Memory B cell (primary cell): Measurements from ENCODE around the gene SSH2.

Source experiments
- ATAC-seq: fragments of 150-1000 bp; cut with Tn5 transposase; 2 replicates; pipeline ENCODE4 v1.10.0; 2021; ENCODE audit warnings: low read depth, mild to moderate bottlenecking, moderate library complexity
- DNase-seq, 2 donors: peaks; one replicate each; pipeline ENCODE4 v3.0.0; 2022; ENCODE audit warnings: low spot score in 2 of 2
- H3K27ac Mint-ChIP-seq: one replicate; pipeline ENCODE4 v1.8.0; 2022; ENCODE audit warnings: mild to moderate bottlenecking, moderate library complexity, mixed read lengths
- H3K27me3 Mint-ChIP-seq: one replicate; pipeline ENCODE4 v1.8.0; 2022; ENCODE audit warnings: mixed read lengths
- H3K36me3 Mint-ChIP-seq: one replicate; pipeline ENCODE4 v1.8.0; 2022; ENCODE audit warnings: mild to moderate bottlenecking, mixed read lengths
- H3K4me1 Mint-ChIP-seq: one replicate; pipeline ENCODE4 v1.8.0; 2022; ENCODE audit warnings: mixed read lengths
- H3K4me3 Mint-ChIP-seq: one replicate; pipeline ENCODE4 v1.8.0; 2022; ENCODE audit warnings: mild to moderate bottlenecking, moderate library complexity, mixed read lengths
- H3K9me3 Mint-ChIP-seq: one replicate; pipeline ENCODE4 v1.8.0; 2022; ENCODE audit warnings: mixed read lengths

Gene SSH2

DNA sequence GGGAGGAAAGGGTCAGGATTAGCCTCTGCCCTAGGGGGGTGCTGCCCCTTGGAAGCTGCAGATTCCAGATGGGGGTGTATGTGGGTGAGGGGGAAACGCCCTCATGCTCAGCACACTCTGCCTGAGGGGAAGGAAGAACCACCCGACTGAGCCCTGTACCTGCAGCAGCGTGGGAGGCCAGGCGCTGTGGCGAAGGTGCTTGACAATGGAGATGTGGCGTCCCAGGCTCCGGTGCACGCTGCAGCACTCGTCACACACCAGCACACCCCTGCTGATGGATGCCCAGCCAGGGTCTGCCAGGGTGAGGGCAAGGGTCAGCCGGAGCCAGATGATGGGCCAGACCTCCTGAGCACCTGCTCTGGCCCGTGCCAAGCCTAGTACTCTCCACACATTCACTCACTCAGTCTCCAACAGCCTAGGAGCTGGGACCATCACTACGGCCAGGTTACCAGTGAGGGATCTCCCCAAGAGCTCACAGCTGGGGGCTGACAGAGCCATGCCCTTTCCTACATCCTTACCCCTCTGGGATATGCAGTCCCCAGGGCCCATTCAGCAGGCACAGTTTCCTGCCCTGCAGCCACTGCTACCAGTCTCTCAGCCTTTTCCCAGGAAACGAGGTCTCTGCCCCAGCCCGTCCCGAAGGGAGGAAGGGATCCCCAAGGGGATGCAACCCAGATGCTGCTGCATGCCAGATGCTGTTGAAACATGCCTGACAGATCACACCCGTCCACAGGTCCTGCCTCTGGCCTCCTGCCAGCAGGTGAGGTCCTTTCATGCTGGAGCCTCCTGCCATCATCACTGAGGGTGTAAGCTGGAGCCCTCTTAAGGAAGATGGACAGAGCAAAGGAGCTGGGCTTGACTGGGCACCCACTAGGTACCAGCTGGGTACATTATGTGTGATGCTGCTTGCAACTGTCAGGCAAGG lies 346.4 kb downstream of the SSH2 start:
- H3K4me3 Mint-ChIP-seq: no peak overlapping the region
- ATAC-seq: no peak
- H3K9me3 Mint-ChIP-seq: no peaks in the 10 kb centered on the region
- no peaks in the 10 kb centered on the region for H3K27me3 Mint-ChIP-seq
- H3K36me3 Mint-ChIP-seq: peaks cover 6% of the 10 kb centered on the region
- peak overlapping the region; percentile 31 for H3K27ac Mint-ChIP-seq
- peaks cover 35% of the 10 kb centered on the region for H3K4me1 Mint-ChIP-seq
- DNase-seq: no peak

DNA sequence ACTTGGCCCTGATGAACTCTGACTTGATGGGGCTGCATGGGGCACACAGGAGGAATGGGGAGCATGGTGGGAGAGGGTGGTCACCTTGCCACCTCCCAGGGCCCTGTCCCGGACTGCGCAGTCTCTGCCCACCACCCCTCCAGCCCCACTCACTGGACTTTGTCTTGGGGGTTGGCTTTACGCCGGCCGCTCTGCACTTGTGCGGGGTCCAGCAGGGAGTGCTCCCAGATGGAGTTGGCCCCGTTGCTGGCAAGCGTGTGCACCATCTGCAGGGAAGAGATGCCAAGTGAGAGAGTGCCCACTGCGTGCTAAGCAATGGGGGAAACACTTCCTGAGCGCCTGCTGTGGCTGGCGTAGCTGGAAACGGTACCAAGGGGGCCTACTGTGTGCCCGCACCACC lies 347.3 kb downstream of the SSH2 start:
- no peak for DNase-seq
- no peak overlapping the region for H3K27ac Mint-ChIP-seq
- no peak for ATAC-seq
- H3K4me3 Mint-ChIP-seq: no peak overlapping the region
- no peaks in the 10 kb centered on the region for H3K27me3 Mint-ChIP-seq
- no peaks in the 10 kb centered on the region for H3K9me3 Mint-ChIP-seq
- H3K4me1 Mint-ChIP-seq: peaks cover 29% of the 10 kb centered on the region
- H3K36me3 Mint-ChIP-seq: peaks cover 10% of the 10 kb centered on the region

- ATAC-seq (no peak), DNase-seq (no peak)
- no peak overlapping the region for H3K27ac Mint-ChIP-seq
- no peaks in the 10 kb centered on the region for H3K27me3 Mint-ChIP-seq
- peaks cover 10% of the 10 kb centered on the region for H3K36me3 Mint-ChIP-seq
- no peak overlapping the region for H3K4me3 Mint-ChIP-seq
- H3K9me3 Mint-ChIP-seq: no peaks in the 10 kb centered on the region
- H3K4me1 Mint-ChIP-seq: peaks cover 27% of the 10 kb centered on the region
Measured at GRCh38 chr17:29582254-29582765, 347.7 kb downstream of the SSH2 start.

DNA sequence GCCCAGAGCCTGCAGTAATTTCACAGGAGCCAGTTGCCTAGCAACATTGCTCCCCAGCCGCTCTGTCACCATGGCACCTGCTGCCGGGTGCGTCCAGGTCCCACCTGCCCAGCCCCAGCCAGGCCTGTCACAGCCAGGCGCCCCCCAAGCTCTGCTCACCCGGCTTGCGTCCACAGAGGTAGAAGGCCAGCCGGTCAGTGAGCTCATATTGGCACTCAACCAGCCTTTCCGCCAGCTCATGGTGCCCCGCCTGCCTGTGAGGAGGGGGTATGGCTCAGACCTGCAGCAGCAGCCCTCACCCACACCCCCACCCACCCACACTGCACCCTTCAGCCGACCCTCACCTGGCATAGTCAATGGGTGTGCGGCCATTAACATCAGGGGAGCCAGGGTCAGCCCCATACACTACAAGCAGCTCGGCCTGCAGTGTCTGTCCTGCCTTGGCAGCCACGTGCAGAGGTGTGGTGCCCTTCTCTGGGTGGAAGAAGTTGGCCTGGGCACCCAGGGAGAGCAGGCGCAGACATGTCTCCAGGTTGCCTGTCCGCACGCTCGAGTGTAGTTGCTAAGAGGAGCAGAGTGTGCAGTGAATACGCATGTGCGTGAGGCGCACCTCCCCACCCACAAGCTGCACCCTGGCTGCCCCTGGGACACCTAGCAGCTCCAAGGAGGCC lies 348.3 kb downstream of the SSH2 start:
- Mint-ChIP-seq H3K27ac (no peak overlapping the region), H3K9me3 (no peaks in the 10 kb centered on the region), H3K27me3 (no peaks in the 10 kb centered on the region), H3K4me3 (no peak overlapping the region), H3K36me3 (peaks cover 10% of the 10 kb centered on the region), H3K4me1 (peaks cover 26% of the 10 kb centered on the region)
- DNase-seq (no peak), ATAC-seq (no peak)

DNA sequence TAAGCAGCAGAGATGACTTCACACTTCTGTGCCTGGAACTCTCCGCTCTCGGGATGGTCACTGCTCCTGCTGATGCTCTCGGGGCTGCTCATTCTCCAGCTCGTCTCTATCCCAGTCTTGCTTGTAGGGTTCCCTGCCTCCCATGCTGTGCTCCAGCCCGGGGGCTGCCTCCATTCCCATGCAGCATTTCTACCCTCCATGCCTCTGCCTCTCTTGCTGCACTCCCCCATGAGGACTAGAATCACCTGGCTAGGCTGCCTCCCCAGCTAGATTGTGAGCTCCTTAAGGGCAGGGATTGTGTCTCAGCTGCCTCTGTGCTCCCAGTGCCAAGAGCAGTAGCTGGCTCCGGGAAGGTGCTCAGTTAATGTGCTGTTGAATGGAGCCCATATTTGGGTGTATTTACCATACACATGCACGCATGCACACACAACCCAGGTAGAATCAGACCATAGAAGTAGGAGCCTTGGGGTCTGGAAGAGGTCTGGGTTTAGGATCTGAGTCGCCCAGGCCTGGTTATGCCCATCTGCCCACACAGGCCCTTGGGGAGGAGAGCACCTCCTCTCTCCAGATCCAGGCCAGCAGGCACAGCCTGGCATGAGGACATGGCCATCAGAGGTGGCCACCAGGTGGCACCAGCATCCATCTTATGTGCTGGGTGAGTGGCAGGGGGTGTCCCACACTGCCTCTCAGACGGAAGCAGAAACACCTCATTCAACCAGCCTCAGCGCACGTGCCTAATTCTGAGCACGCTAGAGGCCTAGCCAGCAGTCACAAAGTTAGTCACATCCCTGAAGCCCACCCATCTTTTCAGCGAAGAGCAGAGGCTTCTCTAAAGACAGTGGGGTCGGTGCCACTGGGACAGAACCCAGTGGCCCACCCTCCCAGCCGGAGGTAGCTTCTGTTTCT lies 349.9 kb downstream of the SSH2 start:
- Mint-ChIP-seq H3K27ac (peak overlapping the region; percentile 5), H3K4me1 (peaks cover 25% of the 10 kb centered on the region), H3K27me3 (no peaks in the 10 kb centered on the region), H3K36me3 (peaks cover 12% of the 10 kb centered on the region), H3K4me3 (no peak overlapping the region), H3K9me3 (no peaks in the 10 kb centered on the region)
- ATAC-seq (peak; percentile 98), DNase-seq (peak; percentile 88 to 89)

GRCh38 chr17:29578626-29579485 lies 351.2 kb downstream of the SSH2 start:
- ATAC-seq: no peak

DNA sequence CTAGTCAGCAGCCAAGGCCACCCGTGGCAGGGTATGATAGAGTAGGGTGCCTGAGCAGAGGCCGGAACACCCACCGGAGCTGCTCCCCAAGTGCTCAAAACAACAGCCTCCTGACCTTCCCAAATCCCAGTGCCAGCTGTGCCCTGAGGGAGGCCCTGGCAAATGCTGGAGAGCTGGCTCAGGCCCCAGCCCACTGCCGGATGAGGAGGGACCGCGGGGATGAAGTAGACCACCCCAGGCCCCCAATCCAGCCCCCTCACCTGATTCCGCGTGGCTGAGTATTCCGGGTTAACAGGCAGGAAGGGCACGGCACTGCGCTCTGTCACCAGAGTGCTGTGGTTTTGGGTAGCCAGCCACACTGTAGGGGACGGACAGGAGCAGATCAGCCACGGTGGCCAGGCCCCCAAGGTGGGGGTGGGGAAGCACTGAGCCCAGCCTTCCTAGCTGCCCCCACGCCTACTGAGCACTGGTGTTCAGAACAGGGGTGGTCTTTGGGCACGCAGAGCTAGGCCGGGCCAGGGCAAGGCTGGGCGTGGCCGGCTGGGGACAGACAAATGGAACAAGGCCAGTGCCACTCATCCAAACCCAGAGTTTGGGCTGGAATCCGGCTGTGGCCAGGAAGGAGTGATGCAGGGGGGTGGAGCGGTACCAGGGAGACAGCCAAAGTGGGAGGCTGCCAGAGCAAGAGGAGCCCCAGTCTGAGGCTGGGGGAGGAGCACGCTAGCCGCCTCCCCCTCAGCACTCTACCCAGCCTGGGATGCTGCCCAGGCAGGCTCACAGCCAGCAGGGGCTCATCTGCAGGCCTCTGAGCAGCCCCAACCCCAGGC lies 352.4 kb downstream of the SSH2 start:
- peaks cover 15% of the 10 kb centered on the region for H3K4me1 Mint-ChIP-seq
- DNase-seq (no peak), ATAC-seq (no peak)
- H3K27ac Mint-ChIP-seq: no peak overlapping the region
- H3K36me3 Mint-ChIP-seq: peaks cover 13% of the 10 kb centered on the region
- no peaks in the 10 kb centered on the region for H3K9me3 Mint-ChIP-seq
- H3K4me3 Mint-ChIP-seq: no peak overlapping the region
- no peaks in the 10 kb centered on the region for H3K27me3 Mint-ChIP-seq

More at GRCh38 chr17:29578626-29579485, 351.2 kb downstream of the SSH2 start:
- H3K4me3 Mint-ChIP-seq: no peak overlapping the region
- peaks cover 12% of the 10 kb centered on the region for H3K36me3 Mint-ChIP-seq
- H3K4me1 Mint-ChIP-seq: peaks cover 17% of the 10 kb centered on the region
- H3K27ac Mint-ChIP-seq: no peak overlapping the region
- no peak for DNase-seq
- no peaks in the 10 kb centered on the region for H3K9me3 Mint-ChIP-seq
- no peaks in the 10 kb centered on the region for H3K27me3 Mint-ChIP-seq

DNA sequence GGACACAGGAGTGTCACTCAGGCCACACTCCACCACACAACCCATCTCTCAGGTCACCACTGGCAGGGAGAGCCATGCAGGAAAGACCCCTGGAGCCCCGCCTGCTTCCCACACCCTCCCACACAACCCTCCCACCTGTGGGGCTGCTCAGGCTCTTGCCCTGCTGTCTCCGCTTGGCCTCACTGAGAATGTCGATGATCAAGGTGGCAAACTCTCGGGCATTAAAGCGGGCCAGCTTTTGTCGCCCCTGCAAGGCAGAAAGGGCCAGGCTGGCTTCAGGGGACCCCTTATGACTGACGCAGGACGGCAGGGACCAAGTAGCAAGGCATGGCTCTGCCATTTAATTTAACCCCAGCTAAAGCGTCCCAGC lies 353.0 kb downstream of the SSH2 start:
- no peak overlapping the region for H3K27ac Mint-ChIP-seq
- ATAC-seq (no peak), DNase-seq (no peak)
- peaks cover 11% of the 10 kb centered on the region for H3K36me3 Mint-ChIP-seq
- no peaks in the 10 kb centered on the region for H3K9me3 Mint-ChIP-seq
- H3K4me1 Mint-ChIP-seq: peaks cover 13% of the 10 kb centered on the region
- H3K27me3 Mint-ChIP-seq: no peaks in the 10 kb centered on the region
- H3K4me3 Mint-ChIP-seq: no peak overlapping the region

DNA sequence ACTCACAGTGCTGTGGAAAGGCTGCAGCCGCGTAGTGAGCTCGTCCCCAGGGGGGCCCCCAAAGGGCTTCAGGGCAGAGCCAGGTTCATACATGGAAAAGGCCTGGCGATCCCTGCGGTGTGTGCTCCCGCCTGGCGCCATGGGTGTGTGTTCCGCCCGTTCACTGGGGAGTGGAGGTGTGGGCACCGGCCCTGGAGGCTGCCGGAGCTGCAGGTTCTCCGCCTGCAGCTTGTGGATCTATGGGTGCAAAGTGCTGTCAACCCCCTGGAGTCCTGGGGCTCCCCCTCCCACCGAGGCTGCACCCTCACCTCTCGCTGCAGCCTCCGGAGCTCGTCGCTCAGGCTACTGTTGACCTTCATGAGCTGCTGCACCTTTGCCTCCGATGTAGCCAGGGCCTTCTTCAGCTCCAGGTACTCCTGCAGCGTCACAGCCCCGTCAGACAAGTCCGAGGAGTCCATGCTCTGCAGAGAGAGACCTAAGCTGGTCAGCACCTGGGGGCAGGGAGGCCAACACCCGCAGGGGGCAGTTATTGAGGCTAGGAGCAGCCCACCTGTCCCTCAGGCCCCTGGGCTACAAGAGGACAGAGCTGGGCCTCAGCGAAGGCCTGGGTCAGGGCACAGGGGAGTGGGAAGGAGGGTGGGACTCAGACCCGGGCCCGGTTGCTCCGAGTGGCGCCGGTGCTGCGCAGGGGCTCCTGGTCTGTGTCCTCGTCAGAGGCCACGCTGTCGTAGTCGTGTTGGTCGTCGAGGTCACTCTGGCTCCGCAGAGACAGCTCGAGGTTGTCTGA lies 353.6 kb downstream of the SSH2 start:
- ATAC-seq: no peak
- peaks cover 13% of the 10 kb centered on the region for H3K4me1 Mint-ChIP-seq

More for the DNA sequence above, 353.6 kb downstream of the SSH2 start:
- Mint-ChIP-seq H3K4me3 (no peak overlapping the region), H3K36me3 (peaks cover 11% of the 10 kb centered on the region), H3K9me3 (no peaks in the 10 kb centered on the region), H3K27me3 (no peaks in the 10 kb centered on the region), H3K27ac (no peak overlapping the region)
- DNase-seq: no peak
